CD14-positive monocyte (primary cell): Measurements from ENCODE around the gene CIITA. TPM values are rescaled to one million over a fixed set of nuclear protein-coding genes. Genes with fewer than 3 reads are reported as not detected.

Source experiments
- DNase-seq, 3 donors: peaks; one replicate each; pipeline ENCODE4 v3.0.0-alpha.2; 2011 to 2022
- H2AFZ ChIP-seq: 2 replicates; pipeline ENCODE4 v1.6.0; 2012; ENCODE audit warnings: mild to moderate bottlenecking, low read depth, low read length, inconsistent platforms; ENCODE audit not compliant: insufficient read depth, poor library complexity, severe bottlenecking
- H3K27ac ChIP-seq, 2 donors: 1 replicate in 1 of 2; 2 replicates in 1 of 2; pipeline ENCODE4 v1.5.1; 2012 to 2013; ENCODE audit warnings: low read length in 2 of 2, control low read depth in 1 of 2, inconsistent platforms in 1 of 2, low read depth in 1 of 2, mild to moderate bottlenecking in 1 of 2
- H3K27me3 ChIP-seq, 2 donors: one replicate each; pipeline versions ENCODE4 v1.6.0 to v1.6.1; 2011 to 2013; ENCODE audit warnings: low read length in 2 of 2; ENCODE audit not compliant: control insufficient read depth in 2 of 2, insufficient read depth in 2 of 2
- H3K36me3 ChIP-seq, 2 donors: replicated peaks in 1 of 2; 1 replicate in 1 of 2; 2 replicates in 1 of 2; pipeline versions ENCODE4 v1.5.1 to v1.6.1; 2012 to 2013; ENCODE audit warnings: low read length in 2 of 2, control low read depth in 1 of 2, inconsistent platforms in 1 of 2, mild to moderate bottlenecking in 1 of 2; ENCODE audit not compliant: insufficient read depth in 2 of 2, control insufficient read depth in 1 of 2
- H3K4me1 ChIP-seq, 2 donors: 1 replicate in 1 of 2; 2 replicates in 1 of 2; pipeline versions ENCODE4 v1.5.1 to v1.6.1; 2012 to 2013; ENCODE audit warnings: low read length in 2 of 2, control low read depth in 1 of 2, inconsistent platforms in 1 of 2, mild to moderate bottlenecking in 1 of 2, moderate library complexity in 1 of 2; ENCODE audit not compliant: insufficient read depth in 2 of 2, control insufficient read depth in 1 of 2
- H3K4me2 ChIP-seq: replicated peaks from 2 replicates; pipeline ENCODE3; 2012; ENCODE audit warnings: low read length, moderate library complexity, mild to moderate bottlenecking; ENCODE audit not compliant: poor library complexity, severe bottlenecking; ENCODE audit errors: extremely low read depth
- H3K4me3 ChIP-seq, 3 experiments: fragments of 200-600 bp in 1 of 3; sonication (generic) in 1 of 3; replicated peaks in 1 of 3; 1 replicate in 2 of 3; 2 replicates in 1 of 3; pipeline ENCODE4 v1.5.1; 2011 to 2013; ENCODE audit warnings: low read length in 3 of 3, mild to moderate bottlenecking in 3 of 3, control low read depth in 2 of 3, low read depth in 2 of 3, inconsistent platforms in 1 of 3, moderate library complexity in 1 of 3
- H3K79me2 ChIP-seq: 2 replicates; pipeline ENCODE4 v1.6.0; 2012; ENCODE audit warnings: mild to moderate bottlenecking, control low read depth, inconsistent platforms, low read length, moderate library complexity; ENCODE audit not compliant: insufficient read depth
- H3K9ac ChIP-seq: 2 replicates; pipeline ENCODE4 v1.6.0; 2017; ENCODE audit warnings: low read length, mild to moderate bottlenecking; ENCODE audit not compliant: insufficient read depth, poor library complexity, severe bottlenecking
- H3K9me3 ChIP-seq, 2 donors: replicated peaks in 1 of 2; 1 replicate in 1 of 2; 2 replicates in 1 of 2; pipeline versions ENCODE4 v1.5.1 to v1.6.1; 2012 to 2013; ENCODE audit warnings: low read length in 2 of 2, control low read depth in 1 of 2; ENCODE audit not compliant: control insufficient read depth in 1 of 2, insufficient read depth in 1 of 2
- H4K20me1 ChIP-seq: 2 replicates; pipeline ENCODE4 v1.6.0; 2012; ENCODE audit warnings: mild to moderate bottlenecking, low read length, control low read depth, moderate library complexity; ENCODE audit not compliant: insufficient read depth
- H3K27ac Mint-ChIP-seq, 7 donors: one replicate each; pipeline ENCODE4 v1.8.0; 2020; ENCODE audit warnings: mild to moderate bottlenecking in 7 of 7, mixed read lengths in 7 of 7, moderate library complexity in 6 of 7, inconsistent platforms in 2 of 7
- H3K27me3 Mint-ChIP-seq, 3 donors: one replicate each; pipeline ENCODE4 v1.8.0; 2021 to 2022; ENCODE audit warnings: low read depth in 3 of 3, mild to moderate bottlenecking in 3 of 3, mixed read lengths in 3 of 3, moderate library complexity in 3 of 3, inconsistent platforms in 1 of 3
- H3K36me3 Mint-ChIP-seq, 2 donors: one replicate each; pipeline ENCODE4 v1.8.0; 2020; ENCODE audit warnings: mixed read lengths in 2 of 2, inconsistent platforms in 1 of 2, mild to moderate bottlenecking in 1 of 2
- H3K4me1 Mint-ChIP-seq: one replicate; pipeline ENCODE4 v1.8.0; 2020; ENCODE audit warnings: mild to moderate bottlenecking, mixed read lengths
- H3K4me3 Mint-ChIP-seq, 2 donors: one replicate each; pipeline ENCODE4 v1.8.0; 2020; ENCODE audit warnings: mild to moderate bottlenecking in 2 of 2, mixed read lengths in 2 of 2, moderate library complexity in 1 of 2
- H3K9me3 Mint-ChIP-seq, 7 donors: one replicate each; pipeline ENCODE4 v1.8.0; 2020 to 2022; ENCODE audit warnings: mixed read lengths in 7 of 7, mild to moderate bottlenecking in 6 of 7, moderate library complexity in 6 of 7, inconsistent platforms in 2 of 7
- WGBS: methylation state at CpG from one replicate; pipeline ENCODE4 v1.1.5; 2013; ENCODE audit warnings: missing lambda C conversion rate; ENCODE audit not compliant: insufficient coverage; 5-methylcytosine and 5-hydroxymethylcytosine counted together
- intact Hi-C, 2 donors: fragments of 100-400 bp; cut with micrococcal nuclease; formaldehyde crosslinking; loops; one replicate each; pipeline versions ENCODE4 v1.15.0 to v1.15.1; 2023
- polyA plus RNA-seq, 3 donors: library from polyadenylated mRNA; depleted of rRNA in 1 of 3; unstranded in 2 of 3; stranded (reverse) in 1 of 3; fragments of 300-500 nt in 2 of 3; fragments of >200 nt in 1 of 3; fragmentation: Illumina TruSeq in 2 of 3; gene quantifications; 1 replicate in 2 of 3; 2 replicates in 1 of 3; pipeline ENCODE4 v1.2.3, GENCODE V29; 2012 to 2021
- TF ChIP-seq, protein P1 (sequence below): fragments of 200-600 bp; IDR thresholded peaks from one replicate; pipeline ENCODE4 v1.8.0; 2022; ENCODE audit warnings: antibody characterized with exemption, mild to moderate bottlenecking

CIITA gene
- polyA plus RNA-seq, 3 donors: 15.6 to 178 (median 22.1) TPM

DNA sequence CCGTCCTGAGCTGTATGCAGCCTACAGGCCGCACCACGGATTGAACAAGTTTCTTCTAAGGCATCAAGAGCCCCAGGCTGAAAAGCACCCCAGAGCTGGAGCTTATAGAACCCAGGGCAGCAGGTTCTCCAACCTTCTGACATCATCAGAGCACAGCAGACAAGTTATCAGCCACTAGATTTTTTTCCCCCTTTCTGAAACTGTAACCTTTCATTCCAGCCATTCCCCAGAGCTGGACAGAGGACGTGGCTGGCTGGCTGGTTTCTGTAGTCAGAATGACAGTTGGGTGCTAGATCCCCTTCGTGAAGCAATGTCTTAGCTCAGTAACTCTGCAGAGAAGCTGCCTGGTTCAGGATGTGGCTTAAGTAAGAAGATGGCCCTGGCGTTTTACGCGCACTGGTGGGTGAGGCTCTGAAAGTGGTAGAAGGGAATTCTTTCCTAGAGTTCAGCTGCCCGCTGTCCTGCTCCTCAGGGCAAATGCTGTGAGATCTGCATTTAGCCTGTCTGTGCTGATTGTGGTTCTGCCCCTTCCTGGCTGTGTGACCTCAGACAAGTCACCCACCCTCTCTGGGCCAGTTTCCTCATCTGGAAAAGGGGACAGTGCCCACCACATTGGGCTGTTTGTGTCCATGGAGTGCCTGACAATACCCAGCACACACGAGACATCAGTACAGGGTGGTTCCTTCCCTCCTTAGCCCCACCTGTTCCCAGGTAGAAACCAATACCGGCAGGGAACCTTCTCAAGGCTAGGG, 56.1 kb downstream of the CIITA start:
- intact Hi-C loops: no loop called here

GRCh38 chr16:10933865-10934264, 56.9 kb downstream of the CIITA start:
- no peak for DNase-seq
- Histone ChIP-seq H3K4me3 (no peak overlapping the region), H3K79me2 (peaks cover 17% of the 10 kb centered on the region), H3K4me1 (peaks cover 34 to 38% of the 10 kb centered on the region in 2 donors), H3K27ac (no peak overlapping the region), H4K20me1 (peaks cover 100% of the 10 kb centered on the region), H3K36me3 (peaks cover 0 to 13% of the 10 kb centered on the region in 2 donors), H3K9ac (no peak overlapping the region), H3K27me3 (no peaks in the 10 kb centered on the region), H3K9me3 (no peaks in the 10 kb centered on the region), H3K4me2 (no peak overlapping the region), H2AFZ (no peak overlapping the region)
- Mint-ChIP-seq H3K4me1 (peaks cover 64% of the 10 kb centered on the region), H3K27ac (peak overlapping the region in 4 of 7 donors; percentile 22 to 37 (median 34)), H3K9me3 (peaks cover 0 to 1% (median 0%) of the 10 kb centered on the region in 7 donors), H3K36me3 (peaks cover 7 to 20% of the 10 kb centered on the region in 2 donors), H3K4me3 (no peak overlapping the region), H3K27me3 (no peaks in the 10 kb centered on the region)
- TF ChIP-seq, protein P1, sequence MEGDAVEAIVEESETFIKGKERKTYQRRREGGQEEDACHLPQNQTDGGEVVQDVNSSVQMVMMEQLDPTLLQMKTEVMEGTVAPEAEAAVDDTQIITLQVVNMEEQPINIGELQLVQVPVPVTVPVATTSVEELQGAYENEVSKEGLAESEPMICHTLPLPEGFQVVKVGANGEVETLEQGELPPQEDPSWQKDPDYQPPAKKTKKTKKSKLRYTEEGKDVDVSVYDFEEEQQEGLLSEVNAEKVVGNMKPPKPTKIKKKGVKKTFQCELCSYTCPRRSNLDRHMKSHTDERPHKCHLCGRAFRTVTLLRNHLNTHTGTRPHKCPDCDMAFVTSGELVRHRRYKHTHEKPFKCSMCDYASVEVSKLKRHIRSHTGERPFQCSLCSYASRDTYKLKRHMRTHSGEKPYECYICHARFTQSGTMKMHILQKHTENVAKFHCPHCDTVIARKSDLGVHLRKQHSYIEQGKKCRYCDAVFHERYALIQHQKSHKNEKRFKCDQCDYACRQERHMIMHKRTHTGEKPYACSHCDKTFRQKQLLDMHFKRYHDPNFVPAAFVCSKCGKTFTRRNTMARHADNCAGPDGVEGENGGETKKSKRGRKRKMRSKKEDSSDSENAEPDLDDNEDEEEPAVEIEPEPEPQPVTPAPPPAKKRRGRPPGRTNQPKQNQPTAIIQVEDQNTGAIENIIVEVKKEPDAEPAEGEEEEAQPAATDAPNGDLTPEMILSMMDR: no peak
- 91% methylated on average over 8 of the region's 8 CpGs for WGBS
- intact Hi-C loops: no loop called here

More for the DNA sequence above, 56.1 kb downstream of the CIITA start:
- no peak overlapping the region for H2AFZ ChIP-seq
- peaks cover 0 to 1% (median 0%) of the 10 kb centered on the region in 3 donors for H3K27me3 Mint-ChIP-seq
- peaks cover 100% of the 10 kb centered on the region for H4K20me1 ChIP-seq
- no peak overlapping the region for H3K4me3 Mint-ChIP-seq
- TF ChIP-seq, protein P1: no peak
- peaks cover 17% of the 10 kb centered on the region for H3K79me2 ChIP-seq
- H3K4me3 ChIP-seq: no peak overlapping the region
- H3K9ac ChIP-seq: no peak overlapping the region
- H3K4me1 ChIP-seq: peaks cover 27 to 31% of the 10 kb centered on the region in 2 donors
- peaks cover 58% of the 10 kb centered on the region for H3K4me1 Mint-ChIP-seq
- peaks cover 7 to 27% of the 10 kb centered on the region in 2 donors for H3K36me3 Mint-ChIP-seq
- WGBS: 67% methylated on average over 8 of the region's 11 CpGs
- peaks cover 0 to 20% of the 10 kb centered on the region in 2 donors for H3K36me3 ChIP-seq
- peaks cover 0 to 1% (median 0%) of the 10 kb centered on the region in 7 donors for H3K9me3 Mint-ChIP-seq
- no peak overlapping the region for H3K27ac ChIP-seq
- H3K9me3 ChIP-seq: no peaks in the 10 kb centered on the region
- H3K27me3 ChIP-seq: no peaks in the 10 kb centered on the region
- H3K27ac Mint-ChIP-seq: peak overlapping the region in 4 of 7 donors; percentile 30 to 73 (median 40)
- H3K4me2 ChIP-seq: no peak overlapping the region
- DNase-seq: no peak
